GM08714 (cell line): ENCODE data around the gene SKAP2.
A peak's percentile ranks its signal among the peaks of the same experiment; 100 is the strongest.

Experiments
- H3K4me3 ChIP-seq: fragments of 200-500 bp; sonication (Bioruptor generic); 2 replicates; pipeline ENCODE4 v1.5.1; 2014; ENCODE audit warnings: mild to moderate bottlenecking, low read length, inconsistent platforms
- ZNF274 ChIP-seq: IDR thresholded peaks from 2 replicates; pipeline ENCODE4 v1.6.1; 2012; ENCODE audit warnings: mild to moderate bottlenecking, low read depth, low read length

Gene SKAP2

GRCh38 chr7:26863518-26864308 lies 677 bp downstream of the SKAP2 start:
- peak overlapping the region; percentile 86 for H3K4me3 ChIP-seq

GRCh38 chr7:26862834-26863233 lies 1.6 kb downstream of the SKAP2 start:
- TF ChIP-seq ZNF274, result no peak
- H3K4me3 ChIP-seq, result peak overlapping the region; percentile 86; the same call in 1 of the 2 replicates

More at GRCh38 chr7:26863518-26864308, 677 bp downstream of the SKAP2 start:
- no peak for TF ChIP-seq ZNF274

GRCh38 chr7:26861050-26861449 lies 3.3 kb downstream of the SKAP2 start:
- no peak overlapping the region for H3K4me3 ChIP-seq
- TF ChIP-seq ZNF274, result no peak

GRCh38 chr7:26860361-26860760 lies 4.0 kb downstream of the SKAP2 start:
- H3K4me3 ChIP-seq, result no peak overlapping the region
- TF ChIP-seq ZNF274, result no peak

- H3K4me3 ChIP-seq, result no peak overlapping the region
- no peak for TF ChIP-seq ZNF274
Observed at GRCh38 chr7:26859720-26860119, 4.7 kb downstream of the SKAP2 start.

GRCh38 chr7:26858735-26859134 lies 5.7 kb downstream of the SKAP2 start:
- TF ChIP-seq ZNF274, result no peak
- H3K4me3 ChIP-seq, result no peak overlapping the region

GRCh38 chr7:26858241-26858715 lies 6.1 kb downstream of the SKAP2 start:
- peak overlapping the region; percentile 53 for H3K4me3 ChIP-seq
- no peak for TF ChIP-seq ZNF274

GRCh38 chr7:26857506-26858240 lies 6.7 kb downstream of the SKAP2 start:
- peak overlapping the region; percentile 53 for H3K4me3 ChIP-seq
- TF ChIP-seq ZNF274, result no peak

- peak overlapping the region; percentile 53 for H3K4me3 ChIP-seq
- TF ChIP-seq ZNF274, result no peak
Observed at GRCh38 chr7:26857170-26857505, 7.3 kb downstream of the SKAP2 start.

- TF ChIP-seq ZNF274, result no peak
- H3K4me3 ChIP-seq, result no peak overlapping the region; the same call in 1 of the 2 replicates
Observed at GRCh38 chr7:26856176-26856985, 8.0 kb downstream of the SKAP2 start.

- no peak for TF ChIP-seq ZNF274
- H3K4me3 ChIP-seq, result no peak overlapping the region
Observed at GRCh38 chr7:26854876-26855855, 9.2 kb downstream of the SKAP2 start.

- no peak for TF ChIP-seq ZNF274
- H3K4me3 ChIP-seq, result no peak overlapping the region
Observed at GRCh38 chr7:26853788-26854393, 10.5 kb downstream of the SKAP2 start.

- no peak overlapping the region for H3K4me3 ChIP-seq
- no peak for TF ChIP-seq ZNF274
Observed at GRCh38 chr7:26850193-26850651, 14.2 kb downstream of the SKAP2 start.
